Neural crest cell (in vitro differentiated cells): Measurements from ENCODE around the gene KRT75. TPM values are rescaled to one million over a fixed set of nuclear protein-coding genes. Genes with fewer than 3 reads are reported as not detected.
"Not testable (repeated sequence)": the region's sequence is repeated elsewhere in the genome, so short reads cannot be mapped to it uniquely, and the experiment has no call there.

Experiments
- DNase-seq: peaks from one replicate; pipeline ENCODE4 v3.0.0; 2021; ENCODE audit warnings: low read depth, mixed read lengths, low spot score
- H3K27ac Mint-ChIP-seq: one replicate; pipeline ENCODE4 v1.8.0; 2021; ENCODE audit warnings: mild to moderate bottlenecking, mixed read lengths; ENCODE audit not compliant: unreplicated experiment
- H3K27me3 Mint-ChIP-seq: 2 replicates; pipeline ENCODE4 v1.8.0; 2021; ENCODE audit warnings: low read depth, mild to moderate bottlenecking, mixed read lengths
- H3K36me3 Mint-ChIP-seq: 2 replicates; pipeline ENCODE4 v1.8.0; 2021; ENCODE audit warnings: low read depth, mild to moderate bottlenecking, mixed read lengths
- H3K4me1 Mint-ChIP-seq: 2 replicates; pipeline ENCODE4 v1.8.0; 2021; ENCODE audit warnings: mixed read lengths
- H3K4me3 Mint-ChIP-seq: one replicate; pipeline ENCODE4 v1.8.0; 2021; ENCODE audit warnings: mild to moderate bottlenecking, mixed read lengths
- H3K9me3 Mint-ChIP-seq: 2 replicates; pipeline ENCODE4 v1.8.0; 2021; ENCODE audit warnings: mixed read lengths
- total RNA-seq: library from RNA; stranded (reverse); gene quantifications from 2 replicates; pipeline ENCODE4 v1.2.1, GENCODE V29; 2021
- TF ChIP-seq, protein P1 (sequence below): fragments of 200-600 bp; sonication (generic); conservative IDR thresholded peaks from 2 replicates; pipeline ENCODE4 v1.5.0; 2021; ENCODE audit warnings: antibody characterized with exemption, mild to moderate bottlenecking

Gene KRT75
- total RNA-seq, 1 donor from 2014 or later = not detected

- Mint-ChIP-seq H3K36me3 (peaks cover 1% of the 10 kb centered on the region), H3K27ac (no peak overlapping the region), H3K4me3 (no peak overlapping the region), H3K9me3 (peaks cover 1% of the 10 kb centered on the region), H3K4me1 (peaks cover 6% of the 10 kb centered on the region), H3K27me3 (no peaks in the 10 kb centered on the region)
- TF ChIP-seq, protein P1, sequence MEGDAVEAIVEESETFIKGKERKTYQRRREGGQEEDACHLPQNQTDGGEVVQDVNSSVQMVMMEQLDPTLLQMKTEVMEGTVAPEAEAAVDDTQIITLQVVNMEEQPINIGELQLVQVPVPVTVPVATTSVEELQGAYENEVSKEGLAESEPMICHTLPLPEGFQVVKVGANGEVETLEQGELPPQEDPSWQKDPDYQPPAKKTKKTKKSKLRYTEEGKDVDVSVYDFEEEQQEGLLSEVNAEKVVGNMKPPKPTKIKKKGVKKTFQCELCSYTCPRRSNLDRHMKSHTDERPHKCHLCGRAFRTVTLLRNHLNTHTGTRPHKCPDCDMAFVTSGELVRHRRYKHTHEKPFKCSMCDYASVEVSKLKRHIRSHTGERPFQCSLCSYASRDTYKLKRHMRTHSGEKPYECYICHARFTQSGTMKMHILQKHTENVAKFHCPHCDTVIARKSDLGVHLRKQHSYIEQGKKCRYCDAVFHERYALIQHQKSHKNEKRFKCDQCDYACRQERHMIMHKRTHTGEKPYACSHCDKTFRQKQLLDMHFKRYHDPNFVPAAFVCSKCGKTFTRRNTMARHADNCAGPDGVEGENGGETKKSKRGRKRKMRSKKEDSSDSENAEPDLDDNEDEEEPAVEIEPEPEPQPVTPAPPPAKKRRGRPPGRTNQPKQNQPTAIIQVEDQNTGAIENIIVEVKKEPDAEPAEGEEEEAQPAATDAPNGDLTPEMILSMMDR = no peak
- no peak for DNase-seq
Measured at GRCh38 chr12:52415870-52416750, 18.1 kb downstream of the KRT75 start.

DNA sequence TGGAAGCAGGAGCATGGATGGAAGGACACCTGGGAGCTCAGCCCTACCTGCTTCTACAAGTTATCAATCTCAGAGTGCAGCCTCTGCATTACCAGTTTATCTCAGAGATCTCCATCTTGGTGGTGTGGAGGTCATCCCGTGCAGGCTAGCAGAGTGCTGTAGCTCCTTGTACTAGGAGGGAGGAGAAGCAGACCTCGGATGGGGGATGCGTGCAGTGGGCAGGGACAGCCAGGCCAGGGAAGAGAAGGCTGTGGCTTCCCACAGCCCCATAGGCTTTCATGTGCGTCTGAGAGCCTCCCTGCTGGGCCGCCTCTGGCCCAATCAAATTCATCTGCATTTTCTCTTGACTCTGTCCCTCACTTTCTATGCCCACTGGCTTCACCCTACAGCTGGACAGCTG, 19.2 kb downstream of the KRT75 start:
- Mint-ChIP-seq H3K27ac (no peak overlapping the region), H3K4me3 (no peak overlapping the region), H3K4me1 (peaks cover 6% of the 10 kb centered on the region), H3K36me3 (peaks cover 4% of the 10 kb centered on the region), H3K9me3 (peaks cover 3% of the 10 kb centered on the region), H3K27me3 (no peaks in the 10 kb centered on the region)
- TF ChIP-seq, protein P1 = no peak
- DNase-seq = no peak

DNA sequence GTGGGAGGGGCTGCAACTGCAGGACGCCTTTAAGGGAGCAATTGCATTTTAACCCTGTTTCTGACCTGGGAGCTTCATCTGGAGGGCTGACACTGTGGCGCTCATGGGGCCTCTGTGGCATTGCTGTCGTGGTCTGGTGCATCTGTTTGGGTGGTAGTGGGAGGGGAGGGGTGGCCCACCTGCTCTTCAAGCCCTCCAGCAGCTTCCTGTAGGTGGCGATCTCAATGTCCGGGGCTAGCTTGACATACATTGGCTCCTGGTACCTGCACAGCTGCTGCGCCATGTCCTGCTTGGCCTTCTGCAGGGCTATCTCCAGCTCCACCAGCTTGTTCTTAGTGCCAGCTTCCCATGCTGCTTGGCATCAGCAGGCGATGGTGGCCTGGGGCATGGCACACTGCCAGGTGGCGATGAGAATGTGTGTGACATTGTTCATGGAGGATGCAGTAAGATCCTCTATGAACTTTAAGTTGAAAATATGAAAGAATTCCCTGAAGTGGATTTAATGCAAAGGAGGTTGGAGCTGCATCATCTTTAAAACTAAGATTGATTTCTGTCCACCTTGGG, 20.3 kb downstream of the KRT75 start:
- Mint-ChIP-seq H3K4me1 (peaks cover 6% of the 10 kb centered on the region), H3K9me3 (peaks cover 3% of the 10 kb centered on the region)
- TF ChIP-seq, protein P1 = no peak

DNA sequence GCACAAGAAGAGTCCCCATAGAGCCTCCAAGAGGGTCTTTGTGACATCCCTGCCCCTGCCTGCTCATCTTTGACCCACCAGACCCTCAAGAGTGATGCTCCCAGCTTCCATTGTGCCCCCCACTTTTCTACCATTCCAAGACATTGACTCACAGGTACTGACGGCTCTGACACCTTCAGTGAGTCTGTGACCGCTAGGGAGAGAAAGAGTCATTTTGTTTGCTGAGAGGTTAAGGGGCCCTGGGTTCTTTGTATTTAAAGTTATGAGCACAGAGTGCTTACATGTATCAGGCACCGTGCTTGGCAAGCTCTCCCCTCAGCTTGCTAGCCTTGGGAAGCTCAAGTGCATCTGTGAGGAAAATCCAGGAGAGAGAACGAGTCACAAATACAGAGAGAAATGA, 21.0 kb downstream of the KRT75 start:
- Mint-ChIP-seq H3K36me3 (peaks cover 4% of the 10 kb centered on the region), H3K4me3 (no peak overlapping the region), H3K27me3 (peaks cover 2% of the 10 kb centered on the region), H3K4me1 (peaks cover 6% of the 10 kb centered on the region), H3K27ac (no peak overlapping the region), H3K9me3 (peaks cover 3% of the 10 kb centered on the region)
- TF ChIP-seq, protein P1 = no peak
- no peak for DNase-seq

More for the DNA sequence above, 20.3 kb downstream of the KRT75 start:
- H3K4me3 Mint-ChIP-seq = no peak overlapping the region
- no peak for DNase-seq
- H3K27ac Mint-ChIP-seq = no peak overlapping the region
- H3K36me3 Mint-ChIP-seq = peaks cover 4% of the 10 kb centered on the region
- H3K27me3 Mint-ChIP-seq = no peaks in the 10 kb centered on the region

DNA sequence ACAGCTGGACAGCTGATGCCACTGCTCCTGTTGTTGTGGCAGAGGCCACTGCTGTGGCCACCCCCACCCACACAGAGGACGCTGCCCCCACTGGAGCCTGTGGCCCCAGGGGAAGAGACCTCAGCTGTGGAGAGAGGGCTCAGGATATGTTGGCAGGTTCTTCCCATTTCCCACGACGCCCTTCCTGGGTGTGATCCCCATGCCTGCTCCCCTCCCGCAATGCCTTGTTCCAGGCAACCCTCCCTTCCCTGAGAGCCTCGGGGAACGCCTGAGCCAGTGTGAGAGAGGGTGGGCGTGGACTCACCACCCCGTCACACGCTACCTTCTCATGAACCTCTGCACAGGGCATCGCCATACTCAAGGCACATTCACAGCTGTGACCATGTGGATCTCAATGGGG, 22.4 kb downstream of the KRT75 start:
- no peak for DNase-seq

GRCh38 chr12:52410589-52411248, 23.5 kb downstream of the KRT75 start:
- H3K36me3 Mint-ChIP-seq, H3K27ac Mint-ChIP-seq, DNase-seq, H3K4me1 Mint-ChIP-seq, H3K9me3 Mint-ChIP-seq, H3K4me3 Mint-ChIP-seq, H3K27me3 Mint-ChIP-seq: not testable (repeated sequence)

More for the DNA sequence above, 22.4 kb downstream of the KRT75 start:
- TF ChIP-seq, protein P1 = no peak
- no peak overlapping the region for H3K4me3 Mint-ChIP-seq
- H3K9me3 Mint-ChIP-seq = peaks cover 3% of the 10 kb centered on the region
- no peak overlapping the region for H3K27ac Mint-ChIP-seq
- H3K27me3 Mint-ChIP-seq = peaks cover 2% of the 10 kb centered on the region
- H3K36me3 Mint-ChIP-seq = peaks cover 4% of the 10 kb centered on the region
- H3K4me1 Mint-ChIP-seq = peaks cover 6% of the 10 kb centered on the region
